Type B pancreatic cell (in vitro differentiated cells): ENCODE measurements around the gene ZNF865. TPM values are rescaled to one million over a fixed set of nuclear protein-coding genes. Genes with fewer than 3 reads are reported as not detected.

Experiments
- DNase-seq: peaks from one replicate; pipeline ENCODE4 v3.0.0; 2021; ENCODE audit warnings: mixed read lengths; ENCODE audit not compliant: unreplicated experiment; ENCODE audit errors: extremely low spot score
- H3K27ac Mint-ChIP-seq: 2 replicates; pipeline ENCODE4 v1.8.0; 2021; ENCODE audit warnings: mild to moderate bottlenecking, mixed read lengths
- H3K27me3 Mint-ChIP-seq: 2 replicates; pipeline ENCODE4 v1.8.0; 2021; ENCODE audit warnings: mixed read lengths
- H3K36me3 Mint-ChIP-seq: 2 replicates; pipeline ENCODE4 v1.8.0; 2021; ENCODE audit warnings: mixed read lengths
- H3K4me1 Mint-ChIP-seq: one replicate; pipeline ENCODE4 v1.8.0; 2021; ENCODE audit warnings: mixed read lengths; ENCODE audit not compliant: unreplicated experiment
- H3K4me3 Mint-ChIP-seq: 2 replicates; pipeline ENCODE4 v1.8.0; 2021; ENCODE audit warnings: mild to moderate bottlenecking, mixed read lengths
- H3K9me3 Mint-ChIP-seq: 2 replicates; pipeline ENCODE4 v1.8.0; 2021; ENCODE audit warnings: mixed read lengths
- CTCF ChIP-seq: fragments of 200-600 bp; sonication (generic); conservative IDR thresholded peaks from 2 replicates; pipeline ENCODE4 v1.5.0; 2021; ENCODE audit warnings: antibody characterized with exemption, mild to moderate bottlenecking
- total RNA-seq: library from RNA; stranded (reverse); gene quantifications from 2 replicates; pipeline ENCODE4 v1.2.1, GENCODE V29; 2021; ENCODE audit warnings: low replicate concordance

Gene ZNF865
- total RNA-seq, 1 donor from 2014 or later: 16.2 TPM

GRCh38 chr19:55644842-55645511 lies 39.5 kb downstream of the ZNF865 start:
- DNase-seq: no peak
- TF ChIP-seq CTCF: no peak
- Mint-ChIP-seq H3K4me1 (peaks cover 25% of the 10 kb centered on the region), H3K27me3 (peaks cover 5% of the 10 kb centered on the region), H3K4me3 (peak overlapping the region; percentile 96), H3K9me3 (no peaks in the 10 kb centered on the region), H3K27ac (peak overlapping the region; percentile 96), H3K36me3 (peaks cover 9% of the 10 kb centered on the region)

GRCh38 chr19:55645512-55645881 lies 40.0 kb downstream of the ZNF865 start:
- peaks cover 9% of the 10 kb centered on the region for H3K36me3 Mint-ChIP-seq
- no peaks in the 10 kb centered on the region for H3K9me3 Mint-ChIP-seq
- TF ChIP-seq CTCF: no peak
- peaks cover 22% of the 10 kb centered on the region for H3K4me1 Mint-ChIP-seq
- peaks cover 5% of the 10 kb centered on the region for H3K27me3 Mint-ChIP-seq
- no peak for DNase-seq
- peak overlapping the region; percentile 73 for H3K4me3 Mint-ChIP-seq
- H3K27ac Mint-ChIP-seq: peak overlapping the region; percentile 46

GRCh38 chr19:55646889-55647731 lies 41.7 kb downstream of the ZNF865 start:
- peaks cover 4% of the 10 kb centered on the region for H3K36me3 Mint-ChIP-seq
- H3K9me3 Mint-ChIP-seq: no peaks in the 10 kb centered on the region
- peak overlapping the region; percentile 73 for H3K27ac Mint-ChIP-seq
- peak overlapping the region; percentile 89 for H3K4me3 Mint-ChIP-seq
- peaks cover 18% of the 10 kb centered on the region for H3K4me1 Mint-ChIP-seq
- peaks cover 5% of the 10 kb centered on the region for H3K27me3 Mint-ChIP-seq
- DNase-seq: no peak
- TF ChIP-seq CTCF: no peak

- Mint-ChIP-seq H3K27me3 (peaks cover 5% of the 10 kb centered on the region), H3K4me1 (peaks cover 16% of the 10 kb centered on the region), H3K27ac (peak within 1 kb of the TSS; percentile 73), H3K9me3 (no peaks in the 10 kb centered on the region), H3K4me3 (peak within 1 kb of the TSS; percentile 89), H3K36me3 (peaks cover 3% of the 10 kb centered on the region)
- DNase-seq: no peak
- no peak for TF ChIP-seq CTCF
Measured at GRCh38 chr19:55647732-55648584, 42.5 kb downstream of the ZNF865 start, which contains the start of gene CCDC106. TSS of gene CCDC106 (plus strand) at chr19:55648212. CDS start at chr19:55649047, 835 bp downstream.

- no peaks in the 10 kb centered on the region for H3K27me3 Mint-ChIP-seq
- no peak for DNase-seq
- TF ChIP-seq CTCF: no peak
- no peaks in the 10 kb centered on the region for H3K36me3 Mint-ChIP-seq
- no peaks in the 10 kb centered on the region for H3K9me3 Mint-ChIP-seq
- peak overlapping the region; percentile 86 for H3K4me3 Mint-ChIP-seq
- H3K4me1 Mint-ChIP-seq: peaks cover 10% of the 10 kb centered on the region
- H3K27ac Mint-ChIP-seq: peak overlapping the region; percentile 43
Measured at GRCh38 chr19:55648585-55649267, 43.3 kb downstream of the ZNF865 start.
